HG03575 (cell line): Measurements from ENCODE around the gene PCK2.

ENCODE experiments used
- ATAC-seq: cut with Tn5 transposase; IDR thresholded peaks from one replicate; pipeline ENCODE4 v1.9.1; 2021; ENCODE audit not compliant: unreplicated experiment, insufficient number of reproducible peaks, low FRiP score; ENCODE audit errors: extremely low read depth

The PCK2 gene

DNA sequence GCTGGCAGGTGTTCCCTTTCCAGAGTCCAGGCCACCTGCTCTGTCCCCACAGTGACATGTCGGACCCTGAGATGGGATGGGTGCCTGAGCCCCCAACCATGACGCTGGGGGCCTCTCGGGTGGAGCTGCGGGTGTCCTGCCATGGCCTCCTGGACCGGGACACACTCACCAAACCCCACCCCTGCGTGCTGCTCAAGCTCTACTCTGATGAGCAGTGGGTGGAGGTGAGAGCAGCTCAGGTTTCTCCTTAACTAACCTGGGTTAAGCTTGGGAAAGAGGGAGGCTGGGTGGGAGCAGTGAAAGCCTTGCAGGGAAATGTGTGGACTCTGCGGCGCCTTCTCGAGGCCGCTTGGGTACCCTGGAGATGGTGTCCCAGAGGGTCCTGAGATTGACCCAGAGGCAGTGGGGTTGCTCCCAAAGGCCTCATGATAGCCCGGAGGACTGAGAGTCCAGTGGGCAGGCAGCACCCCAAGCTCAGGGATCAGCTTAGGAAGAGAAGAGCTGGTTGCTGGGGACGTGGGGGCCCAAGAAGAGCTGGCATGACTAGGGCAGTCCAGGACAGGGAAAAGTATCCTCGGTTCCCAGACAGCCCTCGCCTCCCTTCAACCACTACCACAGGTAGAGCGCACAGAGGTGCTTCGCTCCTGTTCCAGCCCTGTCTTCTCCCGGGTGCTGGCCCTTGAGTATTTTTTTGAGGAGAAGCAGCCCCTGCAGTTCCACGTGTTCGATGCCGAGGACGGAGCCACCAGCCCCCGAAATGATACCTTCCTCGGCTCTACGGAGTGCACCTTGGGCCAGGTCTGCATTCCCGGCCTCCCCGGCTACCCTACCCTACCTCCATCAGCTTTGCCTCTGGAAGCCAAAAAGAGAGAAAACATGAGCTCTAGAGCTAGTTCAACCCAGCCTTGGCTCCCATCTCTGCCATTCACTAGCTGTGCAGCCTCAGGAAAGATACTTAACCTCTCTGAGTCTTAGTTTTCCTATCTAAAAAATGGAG lies 20.9 kb upstream of the PCK2 start:
- ATAC-seq: no peak

DNA sequence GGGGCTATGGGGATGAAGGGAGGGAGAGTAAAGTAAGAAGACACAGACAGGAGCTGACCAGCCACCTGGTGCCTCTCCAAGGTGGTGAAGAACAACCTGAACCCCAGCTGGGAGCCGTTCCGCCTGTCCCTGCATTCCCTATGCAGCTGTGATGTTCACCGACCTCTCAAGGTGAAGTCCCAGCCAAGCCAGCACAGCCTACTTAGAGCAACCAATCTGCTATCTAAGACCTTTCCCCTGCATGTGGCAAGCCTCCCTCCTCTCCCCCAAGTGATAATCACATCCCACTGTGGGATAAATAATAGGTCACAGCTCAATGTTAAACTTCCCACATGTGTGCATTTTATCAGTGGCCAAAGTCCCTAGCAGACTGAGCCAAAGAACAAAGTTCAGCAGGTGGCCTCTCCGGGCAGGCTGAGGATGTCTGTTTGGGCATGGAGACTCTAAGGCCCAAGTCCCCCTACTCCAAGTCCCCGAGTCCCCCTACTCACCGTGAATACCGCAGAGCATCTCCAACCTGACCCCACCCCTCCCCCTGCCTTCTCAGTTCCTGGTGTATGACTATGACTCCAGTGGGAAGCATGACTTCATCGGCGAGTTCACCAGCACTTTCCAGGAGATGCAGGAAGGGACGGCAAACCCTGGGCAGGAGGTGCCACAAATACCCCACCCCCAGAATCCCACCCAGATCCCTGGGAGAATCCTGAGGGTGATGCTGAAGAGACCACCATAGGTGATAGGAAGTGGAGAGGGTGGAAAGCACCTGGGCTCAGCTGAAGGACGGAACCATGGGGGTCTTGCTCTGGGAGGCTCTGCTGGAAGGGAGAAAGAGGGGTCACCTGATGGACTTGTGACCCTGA lies 19.3 kb upstream of the PCK2 start:
- ATAC-seq: no peak

DNA sequence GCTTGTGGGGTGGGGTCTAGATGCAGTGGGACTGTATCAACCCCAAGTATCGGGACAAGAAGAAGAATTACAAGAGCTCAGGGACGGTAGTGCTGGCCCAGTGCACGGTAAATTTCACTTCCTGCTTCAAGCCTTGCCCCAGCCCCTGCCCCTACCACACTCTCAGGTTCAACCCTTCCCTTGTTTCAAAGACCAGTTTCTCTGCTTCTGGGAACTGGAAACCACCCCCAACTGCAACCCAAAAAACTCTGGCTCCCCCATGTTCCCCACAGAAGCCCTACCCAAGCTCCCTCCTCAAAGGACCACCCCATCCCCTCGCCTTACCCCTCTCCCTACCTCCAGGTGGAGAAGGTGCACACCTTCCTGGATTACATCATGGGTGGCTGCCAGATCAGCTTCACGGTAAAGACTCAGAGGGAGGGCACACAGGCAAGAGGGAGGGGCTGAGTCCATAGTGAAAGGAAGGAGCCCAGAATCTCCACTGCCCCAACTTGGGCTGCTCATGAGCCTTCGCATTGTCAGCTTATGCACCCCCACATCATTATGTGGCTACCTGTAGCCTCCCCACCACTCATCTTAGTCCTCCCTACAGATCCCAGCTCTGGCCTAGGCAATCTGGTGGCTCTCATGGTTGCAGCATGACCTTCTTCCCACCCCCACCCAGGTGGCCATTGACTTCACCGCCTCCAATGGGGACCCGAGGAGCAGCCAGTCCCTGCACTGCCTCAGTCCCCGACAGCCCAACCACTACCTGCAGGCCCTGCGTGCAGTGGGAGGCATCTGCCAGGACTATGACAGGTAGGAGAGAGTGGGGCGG lies 18.4 kb upstream of the PCK2 start:
- ATAC-seq: no peak

DNA sequence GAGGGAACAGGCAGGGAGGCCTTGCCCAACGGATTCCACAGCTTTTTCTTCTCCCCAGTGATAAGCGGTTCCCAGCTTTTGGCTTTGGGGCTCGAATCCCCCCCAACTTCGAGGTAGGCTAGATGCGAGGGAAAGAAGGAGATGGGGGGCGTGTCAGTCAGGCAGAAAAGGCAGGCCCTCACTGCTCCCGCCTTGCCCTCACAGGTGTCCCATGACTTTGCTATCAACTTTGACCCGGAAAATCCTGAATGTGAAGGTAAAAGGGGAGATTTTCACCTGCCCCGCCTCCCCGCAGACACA lies 17.9 kb upstream of the PCK2 start:
- no peak for ATAC-seq

DNA sequence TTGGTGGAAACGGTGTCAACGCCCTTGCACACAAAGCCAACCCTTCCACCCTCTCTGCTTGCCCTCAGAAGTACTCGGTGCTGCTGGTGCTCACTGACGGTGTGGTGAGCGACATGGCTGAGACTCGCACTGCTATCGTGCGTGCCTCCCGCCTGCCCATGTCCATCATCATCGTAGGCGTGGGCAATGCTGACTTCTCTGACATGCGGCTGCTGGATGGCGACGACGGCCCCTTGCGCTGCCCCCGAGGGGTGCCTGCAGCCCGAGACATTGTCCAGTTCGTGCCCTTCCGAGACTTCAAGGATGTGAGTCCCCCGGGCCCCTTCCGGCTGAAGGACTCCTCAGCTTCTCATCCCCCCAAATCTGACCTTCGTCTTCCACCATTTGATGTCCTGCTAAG lies 17.0 kb upstream of the PCK2 start:
- no peak for ATAC-seq

DNA sequence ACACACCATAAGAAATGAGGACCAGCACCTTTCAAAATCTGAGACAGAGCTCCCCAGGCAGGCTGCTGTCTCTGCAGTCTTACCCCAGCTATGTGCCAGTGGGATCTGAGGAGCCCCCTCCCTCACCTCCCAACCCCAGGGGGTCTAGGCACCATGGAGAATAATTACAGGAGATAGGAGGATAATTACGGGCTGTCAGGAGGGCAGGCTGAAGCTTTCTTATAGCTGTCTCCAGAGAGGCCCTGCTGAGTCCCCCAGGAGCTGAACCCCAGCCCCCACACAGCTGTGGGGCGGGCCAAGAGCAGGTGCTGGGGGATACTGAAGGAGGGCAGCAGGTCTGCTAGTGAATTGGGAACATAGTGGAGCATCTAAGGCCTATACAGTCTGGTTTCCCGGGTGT lies 16.0 kb upstream of the PCK2 start:
- ATAC-seq: no peak

DNA sequence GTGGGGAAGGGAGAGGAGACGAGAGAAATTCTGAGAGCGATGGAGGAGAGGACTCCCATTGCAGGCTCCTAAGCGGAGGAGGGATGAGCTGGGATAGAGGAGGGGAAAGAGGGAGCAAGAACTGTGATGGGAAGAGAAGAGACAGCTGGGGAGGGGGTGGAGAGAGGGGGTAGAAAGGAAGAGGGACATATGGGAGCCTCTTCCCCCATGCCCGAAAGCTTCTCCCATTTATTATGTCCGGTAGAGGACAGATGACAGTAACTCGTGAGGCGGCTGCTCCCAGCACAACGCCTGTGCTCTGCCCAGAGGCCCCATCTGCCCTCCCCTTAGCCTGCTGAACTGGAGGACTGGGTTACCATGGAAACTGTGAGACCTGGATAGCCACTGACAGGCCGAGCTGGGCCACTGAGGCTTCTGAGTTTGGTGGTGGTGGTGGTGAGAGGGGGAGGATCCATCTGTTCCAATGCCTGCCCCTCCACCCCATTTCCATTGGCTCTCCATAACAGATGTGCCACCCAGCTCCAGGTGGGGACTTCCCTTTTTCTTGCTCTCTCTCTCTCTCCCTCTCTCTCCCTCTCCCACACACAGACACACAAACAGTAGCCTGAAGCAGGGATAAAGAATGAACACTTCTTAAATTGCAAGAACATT lies 14.5 kb upstream of the PCK2 start:
- no peak for ATAC-seq

DNA sequence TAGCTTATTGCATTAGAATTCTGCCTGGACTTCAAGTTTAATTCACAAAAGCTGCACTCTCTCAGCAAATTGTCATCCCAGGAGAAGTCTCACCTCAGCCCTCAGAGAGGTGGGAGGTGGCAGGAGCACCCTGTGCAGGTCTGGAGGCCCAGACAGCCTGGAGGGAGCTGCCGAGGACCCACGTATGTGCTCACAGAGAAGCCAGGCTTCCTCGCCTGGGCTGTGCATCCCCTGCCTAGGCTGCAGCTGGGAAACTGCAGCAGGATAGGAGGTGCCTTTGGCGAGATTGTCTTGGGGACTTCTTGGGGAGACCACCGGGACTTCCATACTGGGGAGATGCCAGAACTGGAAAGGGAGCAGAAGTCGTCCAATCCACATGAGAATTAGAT lies 14.0 kb upstream of the PCK2 start:
- no peak for ATAC-seq

DNA sequence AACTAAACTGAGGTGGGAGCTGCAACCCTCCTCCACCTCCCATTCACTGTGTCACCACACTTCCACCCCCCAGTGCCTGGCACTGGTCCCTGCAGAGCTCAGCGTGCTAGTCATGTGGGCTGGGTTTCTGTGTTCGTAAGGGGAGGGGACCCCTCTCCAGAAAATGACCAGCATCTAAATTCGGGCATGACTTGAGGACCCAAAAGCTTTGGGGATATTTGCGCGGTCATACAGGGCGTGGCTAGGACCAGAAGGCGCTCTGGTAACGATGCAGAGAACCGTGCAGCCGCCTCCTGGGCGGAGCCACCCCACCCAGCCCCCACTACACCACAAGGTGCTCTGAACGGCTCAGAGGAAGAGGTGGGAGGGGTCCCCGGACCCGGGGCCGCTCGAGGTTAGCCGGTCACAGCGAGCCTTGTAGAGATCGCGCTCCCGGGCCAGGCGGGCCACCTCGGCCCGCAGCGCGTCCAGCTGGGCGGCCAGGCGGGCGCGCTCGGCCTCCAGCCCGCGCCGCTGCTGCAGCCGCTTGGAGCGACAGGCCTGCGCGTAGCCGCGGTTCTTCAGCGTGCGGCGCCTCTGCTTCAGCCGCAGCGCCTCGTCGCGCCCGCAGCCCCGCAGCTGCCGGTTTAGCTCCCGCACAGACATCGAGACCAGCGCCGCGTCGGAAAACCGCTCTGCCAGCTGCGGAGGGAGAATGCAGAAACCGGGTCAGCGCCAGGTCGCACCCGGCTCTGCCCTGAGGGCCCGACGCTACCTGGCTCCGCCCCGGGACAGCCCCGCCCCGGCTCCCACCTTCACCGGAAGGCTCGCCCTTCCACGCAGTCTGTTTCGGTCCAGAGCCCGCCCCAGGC lies 13.0 kb upstream of the PCK2 start:
- ATAC-seq: peak; percentile 51

DNA sequence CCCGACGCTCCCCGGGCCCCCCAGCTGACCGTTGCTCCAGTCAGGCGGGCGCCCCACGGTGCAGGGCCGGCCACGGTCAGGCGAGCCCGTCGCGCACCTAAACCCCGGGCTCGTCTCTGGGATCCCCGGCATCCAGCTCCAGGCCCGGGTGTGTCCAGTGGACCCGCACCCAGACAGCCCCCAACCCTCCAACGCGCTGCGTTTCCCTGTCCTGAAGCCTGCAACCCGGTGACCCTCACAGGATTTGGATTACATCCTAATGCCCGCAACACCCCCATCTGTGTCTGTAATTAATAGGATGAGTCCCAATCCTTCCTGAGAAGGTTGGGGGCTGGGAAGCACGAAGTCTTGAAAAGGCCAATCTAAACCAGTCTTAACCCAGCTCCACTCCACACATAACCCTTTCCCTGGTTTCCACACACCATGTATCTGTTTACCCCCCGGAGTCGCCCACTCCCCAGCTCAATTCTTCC lies 12.3 kb upstream of the PCK2 start:
- no peak for ATAC-seq

DNA sequence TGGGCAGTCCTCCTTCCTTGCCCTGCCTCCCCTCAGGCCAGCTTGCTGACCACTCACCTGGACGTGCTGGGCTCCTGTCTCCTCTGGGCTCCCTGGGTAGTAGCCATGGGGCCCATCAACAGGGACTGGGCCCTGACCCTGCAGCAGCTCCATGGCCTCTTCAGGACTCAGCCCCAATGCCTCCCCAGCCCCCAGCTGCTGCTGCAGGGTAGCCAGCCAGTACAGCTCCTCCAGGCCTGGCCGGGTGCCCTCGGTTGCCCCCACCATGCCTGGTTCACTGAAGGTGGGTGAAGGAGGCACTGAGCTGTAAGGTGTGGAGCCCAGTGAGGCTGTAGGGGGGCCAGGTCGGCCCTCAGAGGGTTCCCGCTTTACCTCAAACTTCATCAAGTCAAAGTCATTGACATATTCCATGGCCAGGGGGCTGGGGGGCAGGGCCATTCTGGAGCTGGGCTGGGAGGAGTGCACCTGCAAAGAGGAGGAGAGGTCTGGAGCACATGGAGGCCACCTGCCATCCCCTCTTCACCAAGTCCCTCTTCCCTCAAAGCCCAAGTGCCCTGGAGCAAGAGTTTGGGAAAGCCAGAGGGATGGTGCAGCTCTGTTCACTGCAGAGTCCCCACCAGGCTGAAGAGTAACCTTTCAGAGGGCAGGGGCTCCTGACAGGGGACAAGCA lies 11.6 kb upstream of the PCK2 start:
- no peak for ATAC-seq

DNA sequence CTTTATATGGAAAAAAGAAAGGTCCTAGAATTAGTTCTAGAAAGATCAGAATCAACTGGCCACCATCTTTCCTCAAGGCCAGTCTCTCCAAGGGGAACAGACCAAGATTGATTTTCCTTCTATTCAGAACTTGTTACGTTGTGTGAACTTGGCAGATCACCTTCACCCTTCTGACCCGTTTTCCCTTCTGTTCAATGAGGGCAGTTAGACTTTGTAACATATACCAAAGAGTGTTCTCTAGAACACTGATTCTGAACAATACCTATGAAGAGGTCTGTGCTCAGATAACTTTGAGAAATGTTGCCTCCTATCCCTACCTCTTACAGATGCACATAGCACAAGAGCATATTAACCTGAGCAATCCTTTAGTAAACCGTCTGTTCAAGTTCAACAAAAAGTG lies 10.6 kb upstream of the PCK2 start:
- ATAC-seq: no peak

DNA sequence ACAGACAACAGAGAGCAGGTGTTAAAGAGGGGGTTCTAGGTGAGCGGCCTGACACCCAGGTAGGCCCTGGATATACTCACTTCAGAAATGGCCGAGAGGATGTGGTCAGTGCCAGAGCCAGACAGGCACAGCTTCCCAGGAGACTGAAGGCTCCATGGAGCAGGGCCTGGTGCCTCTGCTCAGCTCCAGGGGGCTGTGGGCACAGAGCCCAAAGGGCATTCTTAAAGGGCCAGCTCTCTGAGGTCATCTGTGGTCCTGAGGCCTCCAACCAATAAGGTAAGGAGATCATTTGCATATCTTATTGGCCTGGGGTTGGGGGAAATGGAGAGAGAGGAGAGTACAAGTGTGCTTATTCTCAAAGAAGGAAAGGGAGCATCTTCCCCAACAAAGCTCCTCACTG lies 9.7 kb upstream of the PCK2 start:
- no peak for ATAC-seq

DNA sequence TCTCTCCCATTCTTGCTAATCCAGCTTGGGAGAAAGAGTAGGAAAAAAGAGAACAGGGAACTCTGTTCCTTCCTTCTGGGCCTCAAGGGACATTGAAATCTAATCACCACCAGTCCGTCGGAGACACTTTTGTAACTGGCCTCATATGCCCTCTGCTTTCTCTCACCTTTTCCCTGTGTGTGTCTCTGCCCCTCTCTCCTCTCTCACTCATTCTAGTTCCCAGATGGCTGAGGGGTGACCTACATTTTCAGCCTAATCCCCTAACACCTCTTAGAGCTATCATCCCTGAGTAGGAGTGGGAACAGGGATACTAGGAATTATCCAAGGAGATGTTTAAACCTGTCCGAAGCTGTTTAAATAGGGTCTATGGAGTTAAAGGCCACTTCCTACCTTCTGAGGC lies 8.9 kb upstream of the PCK2 start:
- no peak for ATAC-seq

DNA sequence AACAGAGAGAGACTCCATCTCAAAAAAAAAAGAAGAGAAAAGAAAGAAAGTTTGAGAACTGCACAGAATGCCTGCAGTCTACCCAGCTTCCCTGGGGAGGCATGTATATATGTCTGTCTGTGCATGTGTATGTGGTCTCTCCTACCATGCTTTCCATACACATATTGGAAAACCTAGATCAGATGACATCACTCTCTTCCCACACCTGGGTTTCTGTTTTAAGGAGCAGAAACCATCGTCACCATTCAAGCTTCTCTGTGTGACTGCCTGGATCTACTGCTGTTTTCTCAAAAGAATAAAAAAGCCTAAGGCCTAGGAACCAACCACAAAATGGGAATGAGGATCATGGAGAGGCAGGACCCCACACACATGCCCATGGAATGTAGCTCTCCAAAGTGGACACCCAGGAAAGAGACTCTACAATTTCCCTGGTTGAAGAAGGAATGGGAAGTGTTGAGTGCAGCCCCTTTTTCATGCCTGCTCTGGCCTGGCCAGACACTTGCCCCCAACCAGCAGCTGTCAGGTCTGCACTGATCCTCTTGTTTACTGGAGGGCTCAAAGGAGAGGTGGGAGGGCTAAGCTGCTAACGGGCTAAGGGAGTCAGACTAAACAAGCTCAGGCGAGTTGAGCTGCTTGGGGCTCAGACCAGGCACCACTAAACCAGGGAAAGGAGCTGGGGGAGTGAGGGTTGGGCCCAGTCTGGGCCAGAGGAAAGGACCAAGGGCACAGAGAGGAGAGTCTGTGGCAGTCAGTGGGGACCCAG lies 7.7 kb upstream of the PCK2 start:
- no peak for ATAC-seq

DNA sequence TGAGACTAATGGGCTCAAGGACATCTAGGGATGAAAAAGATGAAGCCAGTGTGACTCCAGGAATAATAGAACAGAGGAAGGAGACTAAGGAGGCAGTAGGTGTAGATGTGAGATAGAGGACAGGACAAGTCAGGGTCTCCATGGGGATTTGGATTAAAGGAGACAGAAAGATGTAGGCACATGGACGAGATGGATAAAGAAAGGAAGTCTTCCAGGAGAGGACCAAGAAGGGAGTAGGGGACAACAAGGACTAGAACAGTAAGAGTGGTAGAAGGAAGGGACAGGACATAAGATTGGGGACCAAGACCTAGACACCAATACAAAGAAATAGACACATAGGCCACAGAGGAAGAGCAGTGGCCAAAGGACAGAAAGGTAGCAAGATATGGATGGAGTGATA lies 7.1 kb upstream of the PCK2 start:
- no peak for ATAC-seq

DNA sequence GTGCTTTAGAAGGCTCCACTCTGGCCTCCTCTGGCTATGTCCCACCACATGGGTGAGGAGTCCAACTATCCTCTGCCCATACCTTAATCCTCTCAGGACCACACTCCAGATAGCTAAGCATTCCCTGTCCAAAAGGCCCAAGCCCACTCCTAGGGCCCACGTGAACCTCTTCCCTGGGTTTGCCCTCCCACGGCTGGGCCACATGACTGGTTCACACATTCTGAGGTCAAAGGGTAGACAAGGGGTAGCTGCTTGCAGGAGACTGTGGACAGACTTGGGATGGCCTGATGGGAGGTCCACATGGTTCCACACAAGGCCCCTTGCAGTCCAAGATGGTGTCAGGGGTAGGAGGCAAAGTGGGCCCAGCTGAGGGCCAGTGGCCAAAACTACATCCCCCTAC lies 6.0 kb upstream of the PCK2 start:
- no peak for ATAC-seq
